Measurements from ENCODE around the gene EXOC3L4. TPM values are rescaled to one million over a fixed set of nuclear protein-coding genes. Genes with fewer than 3 reads are reported as not detected.

EXOC3L4 gene
- polyA plus RNA-seq, 1 donor from 2014 or later, result not detected

DNA sequence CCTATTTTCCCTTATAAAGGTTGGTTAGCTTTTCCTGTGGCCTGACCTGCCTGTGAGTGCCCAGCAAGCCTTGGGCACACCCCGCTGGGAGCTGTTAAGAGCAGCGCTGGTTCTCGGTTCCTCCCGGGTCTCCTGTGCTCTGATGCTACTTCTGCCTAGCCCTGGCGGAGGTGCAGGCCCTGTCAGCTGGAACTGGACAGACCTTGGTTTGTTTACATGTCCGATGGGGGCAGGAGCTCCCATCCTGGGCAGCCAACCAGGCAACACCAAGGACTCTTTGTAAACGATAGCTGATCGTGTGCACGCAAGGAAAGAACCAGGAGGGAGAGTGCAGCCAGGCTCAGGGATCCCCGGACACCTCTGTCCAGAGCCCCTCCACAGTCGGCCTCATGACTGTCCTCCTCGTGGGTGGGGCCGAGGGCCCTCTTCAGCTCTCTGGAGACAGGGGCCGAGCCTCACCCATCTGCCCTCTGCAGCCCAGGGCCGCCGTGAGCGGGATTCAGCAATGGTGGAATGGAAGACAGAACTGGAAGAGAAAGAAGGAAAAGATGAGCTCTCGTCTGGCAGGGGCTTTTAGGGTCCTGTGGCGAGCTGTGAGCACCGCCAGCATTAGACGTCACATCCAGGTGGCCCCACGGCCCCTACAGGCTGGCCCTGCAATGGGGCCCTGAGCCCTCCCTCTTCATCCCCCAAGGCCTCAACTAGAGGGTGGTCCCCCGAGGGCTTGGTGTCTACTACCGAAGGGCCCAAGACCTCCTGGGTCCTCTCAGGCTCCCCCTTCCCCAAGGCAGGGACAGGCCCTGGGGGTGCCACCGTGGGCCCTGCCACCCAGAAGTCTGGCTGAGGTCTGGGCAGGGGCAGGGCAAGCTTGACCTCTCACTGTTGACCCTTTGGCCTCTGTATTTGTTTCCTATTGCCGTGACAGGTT lies 41.1 kb downstream of the EXOC3L4 start:
- Histone ChIP-seq H3K79me2 (replicated peaks; ENCODE audit: insufficient read depth, low read length) (no peaks in the 10 kb centered on the region), H3K9me3 (ENCODE audit: low read length) (no peaks in the 10 kb centered on the region), H3K4me2 (ENCODE audit: low read length) (no peak overlapping the region), H3K36me3 (ENCODE audit: insufficient read depth, low read length) (no peaks in the 10 kb centered on the region), H3K4me3 (ENCODE audit: low read length) (no peak overlapping the region), H4K20me1 (ENCODE audit: insufficient read depth) (no peaks in the 10 kb centered on the region), H3K9me2 (ENCODE audit: insufficient read depth, low read length) (no peaks in the 10 kb centered on the region), H2AFZ (ENCODE audit: low read depth, low read length) (no peak overlapping the region), H3K9ac (ENCODE audit: low read length) (no peak overlapping the region), H3F3A (ENCODE audit: insufficient read depth, low read length, poor library complexity, severe bottlenecking) (no peaks in the 10 kb centered on the region), H3K27me3 (ENCODE audit: insufficient read depth, low read depth, low read length) (no peaks in the 10 kb centered on the region), H3K27ac (ENCODE audit: low read length) (no peak overlapping the region)
- TF ChIP-seq TAF1 (IDR thresholded peaks at IDR 0.05; ENCODE audit: low read depth), result no peak
- TF ChIP-seq, protein P1, sequence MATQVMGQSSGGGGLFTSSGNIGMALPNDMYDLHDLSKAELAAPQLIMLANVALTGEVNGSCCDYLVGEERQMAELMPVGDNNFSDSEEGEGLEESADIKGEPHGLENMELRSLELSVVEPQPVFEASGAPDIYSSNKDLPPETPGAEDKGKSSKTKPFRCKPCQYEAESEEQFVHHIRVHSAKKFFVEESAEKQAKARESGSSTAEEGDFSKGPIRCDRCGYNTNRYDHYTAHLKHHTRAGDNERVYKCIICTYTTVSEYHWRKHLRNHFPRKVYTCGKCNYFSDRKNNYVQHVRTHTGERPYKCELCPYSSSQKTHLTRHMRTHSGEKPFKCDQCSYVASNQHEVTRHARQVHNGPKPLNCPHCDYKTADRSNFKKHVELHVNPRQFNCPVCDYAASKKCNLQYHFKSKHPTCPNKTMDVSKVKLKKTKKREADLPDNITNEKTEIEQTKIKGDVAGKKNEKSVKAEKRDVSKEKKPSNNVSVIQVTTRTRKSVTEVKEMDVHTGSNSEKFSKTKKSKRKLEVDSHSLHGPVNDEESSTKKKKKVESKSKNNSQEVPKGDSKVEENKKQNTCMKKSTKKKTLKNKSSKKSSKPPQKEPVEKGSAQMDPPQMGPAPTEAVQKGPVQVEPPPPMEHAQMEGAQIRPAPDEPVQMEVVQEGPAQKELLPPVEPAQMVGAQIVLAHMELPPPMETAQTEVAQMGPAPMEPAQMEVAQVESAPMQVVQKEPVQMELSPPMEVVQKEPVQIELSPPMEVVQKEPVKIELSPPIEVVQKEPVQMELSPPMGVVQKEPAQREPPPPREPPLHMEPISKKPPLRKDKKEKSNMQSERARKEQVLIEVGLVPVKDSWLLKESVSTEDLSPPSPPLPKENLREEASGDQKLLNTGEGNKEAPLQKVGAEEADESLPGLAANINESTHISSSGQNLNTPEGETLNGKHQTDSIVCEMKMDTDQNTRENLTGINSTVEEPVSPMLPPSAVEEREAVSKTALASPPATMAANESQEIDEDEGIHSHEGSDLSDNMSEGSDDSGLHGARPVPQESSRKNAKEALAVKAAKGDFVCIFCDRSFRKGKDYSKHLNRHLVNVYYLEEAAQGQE (IDR thresholded peaks at IDR 0.05; ENCODE audit: borderline replicate concordance), result no peak
- no peak for TF ChIP-seq EP300 (conservative IDR thresholded peaks at IDR 0.05; ENCODE audit: poor library complexity, severe bottlenecking)
- TF ChIP-seq POLR2AphosphoS5 (IDR thresholded peaks at IDR 0.05), result no peak
- no peak for TF ChIP-seq EZH2 (IDR thresholded peaks at IDR 0.05; ENCODE audit: borderline replicate concordance, insufficient read depth, low read length, poor library complexity, severe bottlenecking)
- no peak for TF ChIP-seq MXI1 (conservative IDR thresholded peaks at IDR 0.05; ENCODE audit: poor library complexity, severe bottlenecking)
- TF ChIP-seq, protein P2, sequence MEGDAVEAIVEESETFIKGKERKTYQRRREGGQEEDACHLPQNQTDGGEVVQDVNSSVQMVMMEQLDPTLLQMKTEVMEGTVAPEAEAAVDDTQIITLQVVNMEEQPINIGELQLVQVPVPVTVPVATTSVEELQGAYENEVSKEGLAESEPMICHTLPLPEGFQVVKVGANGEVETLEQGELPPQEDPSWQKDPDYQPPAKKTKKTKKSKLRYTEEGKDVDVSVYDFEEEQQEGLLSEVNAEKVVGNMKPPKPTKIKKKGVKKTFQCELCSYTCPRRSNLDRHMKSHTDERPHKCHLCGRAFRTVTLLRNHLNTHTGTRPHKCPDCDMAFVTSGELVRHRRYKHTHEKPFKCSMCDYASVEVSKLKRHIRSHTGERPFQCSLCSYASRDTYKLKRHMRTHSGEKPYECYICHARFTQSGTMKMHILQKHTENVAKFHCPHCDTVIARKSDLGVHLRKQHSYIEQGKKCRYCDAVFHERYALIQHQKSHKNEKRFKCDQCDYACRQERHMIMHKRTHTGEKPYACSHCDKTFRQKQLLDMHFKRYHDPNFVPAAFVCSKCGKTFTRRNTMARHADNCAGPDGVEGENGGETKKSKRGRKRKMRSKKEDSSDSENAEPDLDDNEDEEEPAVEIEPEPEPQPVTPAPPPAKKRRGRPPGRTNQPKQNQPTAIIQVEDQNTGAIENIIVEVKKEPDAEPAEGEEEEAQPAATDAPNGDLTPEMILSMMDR (IDR thresholded peaks at IDR 0.05; ENCODE audit: poor library complexity, severe bottlenecking), result no peak
- TF ChIP-seq SMC3 (conservative IDR thresholded peaks at IDR 0.05; ENCODE audit: poor library complexity), result no peak
- TF ChIP-seq RAD21 (conservative IDR thresholded peaks at IDR 0.05), result no peak

DNA sequence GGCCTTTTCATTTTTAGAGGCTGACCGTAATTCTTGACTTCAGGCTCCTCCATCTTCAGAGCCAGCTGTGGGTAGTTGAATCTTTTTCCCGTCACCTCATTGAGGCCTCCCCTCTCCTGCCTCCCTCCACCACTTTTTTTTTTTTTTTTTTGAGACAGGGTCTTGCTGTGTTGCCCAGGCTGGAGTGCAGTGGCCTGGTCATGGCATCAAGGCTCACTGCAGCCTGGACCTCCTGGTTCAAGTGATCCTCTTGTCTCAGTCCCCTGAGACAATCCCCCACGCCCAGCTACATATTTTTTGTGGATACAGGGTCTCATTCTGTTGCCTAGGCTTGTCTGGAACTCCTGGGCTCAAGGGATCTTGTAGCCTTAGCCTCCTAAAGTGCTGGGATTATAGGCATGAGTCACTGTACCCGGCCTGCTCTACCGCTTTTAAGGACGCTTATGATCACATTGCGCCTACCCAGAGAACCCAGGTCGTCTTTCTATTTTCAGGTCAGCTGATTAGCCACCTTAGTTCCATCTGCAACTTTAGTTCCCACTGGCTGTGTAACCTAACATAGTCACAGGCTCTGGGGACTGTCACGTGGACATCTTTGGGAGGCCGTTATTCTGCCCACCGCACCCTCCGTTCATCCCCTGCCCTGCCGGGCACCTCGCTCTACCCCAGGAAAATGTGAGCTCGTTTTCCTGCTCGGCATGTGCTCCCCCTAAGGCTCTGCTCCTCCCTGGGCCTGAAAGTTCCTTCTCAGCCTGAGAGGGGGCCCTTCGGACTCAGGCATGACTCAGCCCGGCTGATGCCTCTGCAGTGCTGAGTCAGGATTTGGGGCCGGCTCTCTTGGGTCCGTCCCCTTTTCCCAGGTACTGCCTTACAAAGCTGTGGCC lies 42.1 kb downstream of the EXOC3L4 start:
- H3K4me3 ChIP-seq (ENCODE audit: low read length), result no peak overlapping the region
- no peaks in the 10 kb centered on the region for H4K20me1 ChIP-seq (ENCODE audit: insufficient read depth)
- H3K36me3 ChIP-seq (ENCODE audit: insufficient read depth, low read length), result no peaks in the 10 kb centered on the region
- no peaks in the 10 kb centered on the region for H3K27me3 ChIP-seq (ENCODE audit: insufficient read depth, low read depth, low read length)
- no peak overlapping the region for H3K27ac ChIP-seq (ENCODE audit: low read length)
- no peaks in the 10 kb centered on the region for H3K9me3 ChIP-seq (ENCODE audit: low read length)
- no peak overlapping the region for H3K4me2 ChIP-seq (ENCODE audit: low read length)
- no peaks in the 10 kb centered on the region for H3F3A ChIP-seq (ENCODE audit: insufficient read depth, low read length, poor library complexity, severe bottlenecking)
- H2AFZ ChIP-seq (ENCODE audit: low read depth, low read length), result no peak overlapping the region
- no peaks in the 10 kb centered on the region for H3K9me2 ChIP-seq (ENCODE audit: insufficient read depth, low read length)
- no peaks in the 10 kb centered on the region for H3K79me2 ChIP-seq (replicated peaks; ENCODE audit: insufficient read depth, low read length)
- TF ChIP-seq RAD21 (conservative IDR thresholded peaks at IDR 0.05), result no peak
- TF ChIP-seq POLR2AphosphoS5 (IDR thresholded peaks at IDR 0.05), result no peak
- no peak for TF ChIP-seq EP300 (conservative IDR thresholded peaks at IDR 0.05; ENCODE audit: poor library complexity, severe bottlenecking)
- no peak for TF ChIP-seq SMC3 (conservative IDR thresholded peaks at IDR 0.05; ENCODE audit: poor library complexity)
- no peak for TF ChIP-seq EZH2 (IDR thresholded peaks at IDR 0.05; ENCODE audit: borderline replicate concordance, insufficient read depth, low read length, poor library complexity, severe bottlenecking)
- no peak for TF ChIP-seq TAF1 (IDR thresholded peaks at IDR 0.05; ENCODE audit: low read depth)
- TF ChIP-seq MXI1 (conservative IDR thresholded peaks at IDR 0.05; ENCODE audit: poor library complexity, severe bottlenecking), result no peak
- TF ChIP-seq, protein P1 (IDR thresholded peaks at IDR 0.05; ENCODE audit: borderline replicate concordance), result no peak
- TF ChIP-seq, protein P2 (IDR thresholded peaks at IDR 0.05; ENCODE audit: poor library complexity, severe bottlenecking), result no peak
- no peak overlapping the region for H3K9ac ChIP-seq (ENCODE audit: low read length)

Measured in neural cell (in vitro differentiated cells).